ENCODE measurements around the gene NFKBIL1.

GRCh38 chr6:31559606-31559957 lies 12.2 kb downstream of the NFKBIL1 start:
- TF ChIP-seq CTCF (IDR thresholded peaks at IDR 0.05), result no peak
- no peak for TF ChIP-seq POLR2A (IDR thresholded peaks at IDR 0.05)
